Anterior cingulate cortex (tissue), 58 donors: ENCODE measurements around the gene RBM15.

Source experiments
- DNase-seq, 58 donors: peaks; one replicate each; lab custom pipeline; 2025; lab: John Stamatoyannopoulos, UW

The RBM15 gene, protein sequence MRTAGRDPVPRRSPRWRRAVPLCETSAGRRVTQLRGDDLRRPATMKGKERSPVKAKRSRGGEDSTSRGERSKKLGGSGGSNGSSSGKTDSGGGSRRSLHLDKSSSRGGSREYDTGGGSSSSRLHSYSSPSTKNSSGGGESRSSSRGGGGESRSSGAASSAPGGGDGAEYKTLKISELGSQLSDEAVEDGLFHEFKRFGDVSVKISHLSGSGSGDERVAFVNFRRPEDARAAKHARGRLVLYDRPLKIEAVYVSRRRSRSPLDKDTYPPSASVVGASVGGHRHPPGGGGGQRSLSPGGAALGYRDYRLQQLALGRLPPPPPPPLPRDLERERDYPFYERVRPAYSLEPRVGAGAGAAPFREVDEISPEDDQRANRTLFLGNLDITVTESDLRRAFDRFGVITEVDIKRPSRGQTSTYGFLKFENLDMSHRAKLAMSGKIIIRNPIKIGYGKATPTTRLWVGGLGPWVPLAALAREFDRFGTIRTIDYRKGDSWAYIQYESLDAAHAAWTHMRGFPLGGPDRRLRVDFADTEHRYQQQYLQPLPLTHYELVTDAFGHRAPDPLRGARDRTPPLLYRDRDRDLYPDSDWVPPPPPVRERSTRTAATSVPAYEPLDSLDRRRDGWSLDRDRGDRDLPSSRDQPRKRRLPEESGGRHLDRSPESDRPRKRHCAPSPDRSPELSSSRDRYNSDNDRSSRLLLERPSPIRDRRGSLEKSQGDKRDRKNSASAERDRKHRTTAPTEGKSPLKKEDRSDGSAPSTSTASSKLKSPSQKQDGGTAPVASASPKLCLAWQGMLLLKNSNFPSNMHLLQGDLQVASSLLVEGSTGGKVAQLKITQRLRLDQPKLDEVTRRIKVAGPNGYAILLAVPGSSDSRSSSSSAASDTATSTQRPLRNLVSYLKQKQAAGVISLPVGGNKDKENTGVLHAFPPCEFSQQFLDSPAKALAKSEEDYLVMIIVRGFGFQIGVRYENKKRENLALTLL

GRCh38 chr1:110338886-110339406, at the start of gene RBM15:
TSS of gene RBM15 (plus strand) at chr1:110339377. CDS start at chr1:110339406, 29 bp downstream.
- DNase-seq: peak; percentile 88 to 100 (median 99)

GRCh38 chr1:110291241-110292030, 47.7 kb upstream of the RBM15 start:
- DNase-seq: no peak

GRCh38 chr1:110292031-110292741, 47.0 kb upstream of the RBM15 start:
- DNase-seq: no peak

GRCh38 chr1:110293601-110294104, 45.5 kb upstream of the RBM15 start:
- no peak for DNase-seq

DNA sequence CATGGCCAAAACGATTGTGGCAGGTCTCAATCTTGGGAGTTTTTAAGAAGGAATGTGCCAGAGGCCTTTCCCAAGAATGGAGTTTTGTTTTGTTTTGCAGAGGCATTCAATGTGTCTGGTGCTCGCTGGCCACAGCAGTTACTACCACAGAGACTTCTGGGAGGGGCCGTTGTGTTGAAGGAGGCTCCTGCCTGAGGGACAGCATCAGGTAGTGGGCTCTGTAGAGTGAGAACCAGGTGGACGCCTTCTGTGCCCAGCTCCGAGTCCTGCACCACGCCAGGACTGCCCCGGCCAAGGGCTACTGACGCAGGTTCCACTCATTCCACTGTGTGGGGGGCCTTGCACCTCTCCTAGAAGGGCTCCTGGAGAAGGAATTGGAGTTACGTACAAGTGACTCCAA, 44.9 kb upstream of the RBM15 start:
- DNase-seq: no peak

- DNase-seq: peak in 4 of 58 donors; percentile 11 to 56 (median 21)
Measured at GRCh38 chr1:110298991-110299390, 40.2 kb upstream of the RBM15 start.

GRCh38 chr1:110300412-110301085, 38.6 kb upstream of the RBM15 start:
- no peak for DNase-seq

DNA sequence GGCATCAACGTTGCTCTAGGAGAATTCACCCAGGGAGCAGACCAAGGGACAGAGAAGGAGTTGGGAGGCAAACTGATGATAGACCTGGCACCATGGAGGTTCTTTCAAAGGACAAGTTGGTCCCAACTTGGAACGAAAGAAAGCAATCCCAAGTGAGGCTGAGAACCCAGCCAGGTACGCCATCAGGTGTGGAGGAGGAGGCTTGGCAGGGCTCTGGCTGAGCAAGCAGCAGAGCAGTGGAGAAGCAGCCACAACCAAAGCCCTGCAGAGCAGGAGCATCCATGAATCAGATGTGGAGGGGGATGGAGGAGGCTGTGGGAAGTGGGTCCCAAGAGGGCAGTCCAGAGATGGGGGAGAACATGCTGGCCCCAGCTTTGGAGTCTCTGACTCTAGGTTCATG, 36.3 kb upstream of the RBM15 start:
- peak in 14 of 58 donors; percentile 1 to 63 (median 30) for DNase-seq

DNA sequence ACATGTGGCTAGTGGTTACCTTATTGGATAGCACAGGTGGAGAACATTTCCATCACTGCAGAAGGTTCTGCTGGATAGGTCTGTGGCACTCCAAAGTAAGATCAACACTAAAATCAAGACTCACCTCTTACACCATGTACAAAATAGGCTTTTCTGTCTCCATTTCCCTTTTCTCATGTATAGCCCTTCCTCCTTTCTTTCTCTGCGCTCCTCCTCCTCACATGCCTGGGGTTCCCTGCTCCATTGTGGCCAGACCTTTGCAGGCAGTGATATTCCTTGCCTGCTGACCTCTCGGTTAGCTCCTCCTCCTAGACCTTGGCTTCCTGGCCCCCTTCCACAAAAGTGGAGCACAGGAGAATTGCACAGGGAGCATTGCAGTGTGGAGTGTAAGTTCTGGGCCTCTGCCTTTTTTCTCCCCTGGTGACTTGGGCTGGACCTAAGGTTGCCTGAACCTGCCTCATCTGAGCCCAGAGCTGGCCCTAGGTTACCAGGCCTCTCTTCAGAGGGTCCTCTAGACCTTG, 33.2 kb upstream of the RBM15 start:
- no peak for DNase-seq

DNA sequence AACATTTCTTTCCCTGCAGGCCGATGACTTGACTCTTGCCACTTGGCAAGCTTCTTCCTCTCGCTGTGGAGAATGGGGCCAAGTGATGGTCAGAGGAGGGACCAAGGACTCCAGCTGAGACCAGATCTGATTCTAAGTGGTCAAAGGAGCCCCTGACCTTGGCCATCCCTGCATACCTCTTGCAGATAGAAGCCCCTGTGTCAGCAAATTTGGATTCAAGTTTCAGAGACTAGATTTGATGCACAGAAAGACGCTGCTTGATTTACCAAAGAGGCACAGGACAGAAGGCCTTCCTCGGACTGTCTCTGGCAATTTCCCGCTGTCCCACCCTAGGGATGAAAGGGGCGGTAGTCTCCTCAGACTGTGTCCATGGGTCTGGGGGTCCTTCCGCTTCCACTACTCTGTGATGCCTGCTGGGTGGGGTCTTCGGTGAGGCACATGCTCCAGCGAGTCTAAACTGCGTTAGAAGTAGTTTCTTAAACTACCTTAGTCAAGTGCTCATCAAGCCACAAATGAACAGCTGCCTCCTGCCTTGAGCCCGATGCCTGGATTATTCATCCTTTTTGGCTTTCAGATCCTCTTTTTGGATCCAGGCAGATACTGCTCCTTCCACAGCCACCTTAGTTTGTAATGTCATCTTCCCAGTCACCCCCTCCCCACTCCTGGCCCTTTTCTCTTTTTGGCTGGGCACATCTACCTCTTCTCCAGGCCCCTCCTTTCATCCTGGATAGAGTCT, 31.8 kb upstream of the RBM15 start:
- DNase-seq: no peak

GRCh38 chr1:110308247-110308646, 30.9 kb upstream of the RBM15 start:
- no peak for DNase-seq

DNA sequence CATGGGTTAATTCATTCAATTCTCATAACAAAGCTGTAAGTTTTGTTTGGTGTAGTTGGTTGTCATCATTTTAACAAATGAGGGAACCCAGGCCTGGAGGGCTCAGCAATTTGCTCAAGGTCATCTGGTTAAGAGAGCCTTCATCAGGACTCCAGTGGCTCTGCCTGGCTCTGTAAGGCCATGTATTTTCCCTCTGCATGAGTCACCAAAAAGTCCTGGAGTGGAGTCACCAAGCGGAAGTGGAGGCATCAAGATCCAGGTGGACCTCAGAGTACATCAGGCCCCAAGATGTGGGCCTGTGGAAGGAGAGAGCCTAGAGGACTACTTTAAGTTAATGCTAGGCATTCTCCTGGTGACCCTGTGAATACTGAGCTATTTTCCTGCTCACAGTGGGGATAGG, 30.0 kb upstream of the RBM15 start:
- DNase-seq: no peak

DNA sequence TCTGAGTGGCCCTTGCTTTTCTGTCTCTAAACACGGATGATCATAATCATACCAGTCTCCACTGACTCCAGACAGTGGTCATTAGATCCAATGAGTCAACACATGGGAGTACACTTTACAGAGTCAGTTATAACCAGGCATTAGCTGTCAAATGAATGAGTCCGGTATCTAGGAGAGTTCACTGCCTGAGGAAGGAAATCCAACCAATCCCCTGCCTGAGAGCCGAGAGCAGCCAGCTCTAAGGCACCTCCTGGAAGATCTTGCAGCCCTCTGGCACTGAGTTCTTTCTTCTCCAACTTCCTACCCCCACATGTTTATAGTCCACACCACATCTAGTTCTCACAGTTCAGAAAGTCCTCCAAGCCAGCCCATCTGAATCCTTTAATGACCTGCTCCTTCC, 29.4 kb upstream of the RBM15 start:
- DNase-seq: no peak

DNA sequence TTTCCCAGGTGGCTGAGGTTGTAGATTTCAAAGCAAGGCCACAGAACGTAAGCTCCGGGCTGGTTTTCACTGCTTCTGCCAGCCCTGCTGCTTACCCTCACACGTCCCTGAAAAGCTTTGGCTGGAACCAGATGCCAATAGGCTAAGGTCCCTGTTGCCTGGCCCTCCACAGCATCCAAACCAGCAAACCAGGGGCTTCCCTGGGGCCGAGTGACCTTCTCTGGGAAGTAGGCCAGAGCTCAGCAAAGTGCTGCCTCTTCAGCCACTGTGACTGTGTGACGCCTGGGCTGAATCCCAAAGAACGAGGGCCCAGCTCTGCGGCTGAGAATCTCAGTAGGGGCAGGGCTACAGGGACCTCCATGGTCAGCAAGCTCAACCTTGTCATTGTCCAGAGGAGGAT, 28.9 kb upstream of the RBM15 start:
- DNase-seq: peak in 42 of 58 donors; percentile 3 to 65 (median 32)

- DNase-seq: peak; percentile 24 to 92 (median 73)
Measured at GRCh38 chr1:110312188-110313121, 26.7 kb upstream of the RBM15 start.

DNA sequence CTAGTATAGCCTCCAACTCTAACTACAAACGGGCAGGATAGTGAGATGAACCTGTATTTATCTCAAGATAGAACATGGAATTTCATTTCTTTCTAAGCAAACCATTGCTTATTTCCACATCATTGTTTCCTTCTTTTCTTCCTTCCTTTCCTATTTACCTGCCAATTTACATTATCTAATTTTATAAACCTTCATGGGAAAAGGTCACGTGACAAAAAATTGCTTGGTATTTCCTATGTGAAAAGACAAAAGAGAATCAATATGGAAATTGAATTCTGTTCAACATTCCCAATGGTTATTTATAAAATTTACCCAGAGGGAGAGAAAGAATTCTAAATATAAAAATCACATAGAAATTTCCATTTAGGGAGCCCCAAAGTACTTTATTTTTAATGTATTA, 22.4 kb upstream of the RBM15 start:
- no peak for DNase-seq

DNA sequence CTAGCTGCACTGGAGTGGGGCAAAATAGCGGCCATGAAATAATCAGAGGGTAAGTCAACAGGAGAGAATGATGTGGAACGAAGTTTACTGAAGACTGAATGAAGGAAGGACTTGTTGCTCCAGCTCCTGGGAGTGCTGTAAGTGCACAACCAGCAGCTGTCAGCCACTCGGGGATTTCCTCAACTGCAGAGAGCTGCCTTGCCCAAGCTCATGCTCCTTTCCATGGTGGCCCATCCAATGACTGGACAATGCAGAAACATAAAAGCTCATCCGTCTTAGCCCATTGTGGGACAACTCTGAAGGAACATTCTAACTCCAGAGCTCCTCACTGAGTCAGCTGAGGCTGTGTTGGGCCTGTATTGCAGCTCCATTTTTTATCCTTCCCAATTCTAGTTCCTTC, 21.1 kb upstream of the RBM15 start:
- DNase-seq: no peak
